K562 (cell line): ENCODE results near the gene HOXD9. TPM values are rescaled to one million over a fixed set of nuclear protein-coding genes. Genes with fewer than 3 reads are reported as not detected.

Experiments
- HNRNPH1 ChIP-seq: fragments of 200-400 bp; formaldehyde crosslinking; optimal IDR thresholded peaks from 2 replicates; pipeline ENCODE3; 2017; ENCODE audit warnings: low read depth, mild to moderate bottlenecking, low read length, moderate library complexity
- NEUROD1 ChIP-seq: fragments of 150-350 bp; IDR thresholded peaks from 2 replicates; pipeline ENCODE4 v1.6.1; 2014; ENCODE audit warnings: borderline replicate concordance, low read length, low read depth; ENCODE audit not compliant: partially characterized antibody
- ZNF766 ChIP-seq: fragments of 200-800 bp; sonication (Bioruptor generic); conservative IDR thresholded peaks from 2 replicates; pipeline ENCODE4 v1.6.1; 2016; ENCODE audit warnings: missing genetic modification characterization, missing compliant biosample characterization
- ZSCAN32 ChIP-seq: fragments of 450-650 bp; formaldehyde crosslinking; IDR thresholded peaks from 2 replicates; pipeline ENCODE4 v1.4.0; 2020; ENCODE audit warnings: mild to moderate bottlenecking, moderate library complexity
- polyA plus RNA-seq, 8 experiments: library from polyadenylated mRNA; depleted of rRNA in 4 of 8; stranded (reverse) in 5 of 8; unstranded in 3 of 8; fragments of >200 nt; fragmentation: Nextera tagmentation in 2 of 8; fragmentation: Illumina TruSeq in 1 of 8; extraction: Ambion mirVana in 2 of 8; extraction: Trizol in 1 of 8; gene quantifications; 2 replicates each; pipeline versions ENCODE4 v1.2.1 to v1.2.3, GENCODE V29; 2011 to 2014; ENCODE audit warnings: inconsistent platforms in 1 of 8, missing spikeins in 1 of 8
- total RNA-seq, 7 experiments: library from RNA; depleted of rRNA in 6 of 7; stranded (reverse); fragments of >200 nt in 6 of 7; fragmentation: Illumina TruSeq in 2 of 7; extraction: Trizol in 2 of 7; gene quantifications; 2 replicates each; pipeline versions ENCODE4 v1.2.1 to v1.2.3, GENCODE V29; 2011 to 2021; ENCODE audit warnings: low replicate concordance in 1 of 7
- TF ChIP-seq, protein P1 (sequence below): fragments of 250-450 bp; sonication (Bioruptor Pico); IDR thresholded peaks from 2 replicates; pipeline ENCODE4 v1.4.0; 2020

HOXD9 gene
- total and polyA plus RNA-seq, 9 of the 15 experiments (the other 6 are each of a cell fraction or from before 2014, with no cell fraction given): not detected

GRCh38 chr2:176088048-176088936 lies 34.2 kb upstream of the HOXD9 start (continued):
- TF ChIP-seq, protein P1, sequence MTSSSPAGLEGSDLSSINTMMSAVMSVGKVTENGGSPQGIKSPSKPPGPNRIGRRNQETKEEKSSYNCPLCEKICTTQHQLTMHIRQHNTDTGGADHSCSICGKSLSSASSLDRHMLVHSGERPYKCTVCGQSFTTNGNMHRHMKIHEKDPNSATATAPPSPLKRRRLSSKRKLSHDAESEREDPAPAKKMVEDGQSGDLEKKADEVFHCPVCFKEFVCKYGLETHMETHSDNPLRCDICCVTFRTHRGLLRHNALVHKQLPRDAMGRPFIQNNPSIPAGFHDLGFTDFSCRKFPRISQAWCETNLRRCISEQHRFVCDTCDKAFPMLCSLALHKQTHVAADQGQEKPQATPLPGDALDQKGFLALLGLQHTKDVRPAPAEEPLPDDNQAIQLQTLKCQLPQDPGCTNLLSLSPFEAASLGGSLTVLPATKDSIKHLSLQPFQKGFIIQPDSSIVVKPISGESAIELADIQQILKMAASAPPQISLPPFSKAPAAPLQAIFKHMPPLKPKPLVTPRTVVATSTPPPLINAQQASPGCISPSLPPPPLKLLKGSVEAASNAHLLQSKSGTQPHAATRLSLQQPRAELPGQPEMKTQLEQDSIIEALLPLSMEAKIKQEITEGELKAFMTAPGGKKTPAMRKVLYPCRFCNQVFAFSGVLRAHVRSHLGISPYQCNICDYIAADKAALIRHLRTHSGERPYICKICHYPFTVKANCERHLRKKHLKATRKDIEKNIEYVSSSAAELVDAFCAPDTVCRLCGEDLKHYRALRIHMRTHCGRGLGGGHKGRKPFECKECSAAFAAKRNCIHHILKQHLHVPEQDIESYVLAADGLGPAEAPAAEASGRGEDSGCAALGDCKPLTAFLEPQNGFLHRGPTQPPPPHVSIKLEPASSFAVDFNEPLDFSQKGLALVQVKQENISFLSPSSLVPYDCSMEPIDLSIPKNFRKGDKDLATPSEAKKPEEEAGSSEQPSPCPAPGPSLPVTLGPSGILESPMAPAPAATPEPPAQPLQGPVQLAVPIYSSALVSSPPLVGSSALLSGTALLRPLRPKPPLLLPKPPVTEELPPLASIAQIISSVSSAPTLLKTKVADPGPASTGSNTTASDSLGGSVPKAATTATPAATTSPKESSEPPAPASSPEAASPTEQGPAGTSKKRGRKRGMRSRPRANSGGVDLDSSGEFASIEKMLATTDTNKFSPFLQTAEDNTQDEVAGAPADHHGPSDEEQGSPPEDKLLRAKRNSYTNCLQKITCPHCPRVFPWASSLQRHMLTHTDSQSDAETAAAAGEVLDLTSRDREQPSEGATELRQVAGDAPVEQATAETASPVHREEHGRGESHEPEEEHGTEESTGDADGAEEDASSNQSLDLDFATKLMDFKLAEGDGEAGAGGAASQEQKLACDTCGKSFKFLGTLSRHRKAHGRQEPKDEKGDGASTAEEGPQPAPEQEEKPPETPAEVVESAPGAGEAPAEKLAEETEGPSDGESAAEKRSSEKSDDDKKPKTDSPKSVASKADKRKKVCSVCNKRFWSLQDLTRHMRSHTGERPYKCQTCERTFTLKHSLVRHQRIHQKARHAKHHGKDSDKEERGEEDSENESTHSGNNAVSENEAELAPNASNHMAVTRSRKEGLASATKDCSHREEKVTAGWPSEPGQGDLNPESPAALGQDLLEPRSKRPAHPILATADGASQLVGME (CRISPR knock-in tag): no peak
- no peak for TF ChIP-seq ZNF766
- TF ChIP-seq HNRNPH1: no peak
- TF ChIP-seq NEUROD1: no peak
- no peak for TF ChIP-seq ZSCAN32 (CRISPR knock-in tag)
